ENCODE data around the gene CEP85L. TPM values are rescaled to one million over a fixed set of nuclear protein-coding genes. Genes with fewer than 3 reads are reported as not detected.

CEP85L gene
- total and polyA plus RNA-seq, 4 experiments from 2014 or later = 32.7 to 71.1 (median 50.4) TPM

- DNase-seq = no peak
Observed at GRCh38 chr6:118509009-118509617, 142.3 kb downstream of the CEP85L start.

GRCh38 chr6:118507636-118508035 is 143.8 kb downstream of the CEP85L start:
- no peak overlapping the region for H3K4me3 Mint-ChIP-seq
- intact Hi-C loops (cut with micrococcal nuclease) = no loop called here
- peaks cover 19 to 23% (median 21%) of the 10 kb centered on the region in 4 donors for H3K4me1 Mint-ChIP-seq
- H3K27me3 Mint-ChIP-seq = no peaks in the 10 kb centered on the region
- no peak for DNase-seq
- Histone ChIP-seq H3K9me3 (ENCODE audit: control insufficient read depth in 1 of 2, low read length in 2 of 2) (no peaks in the 10 kb centered on the region), H3K27ac (ENCODE audit: low read depth, low read length) (no peak overlapping the region), H3K4me3 (ENCODE audit: low read length in 2 of 2) (no peak overlapping the region), H3K36me3 (ENCODE audit: insufficient read depth, low read length) (peaks cover 4% of the 10 kb centered on the region), H3K4me1 (ENCODE audit: insufficient read depth, low read length) (no peaks in the 10 kb centered on the region), H3K27me3 (ENCODE audit: insufficient read depth, low read length) (no peaks in the 10 kb centered on the region)
- H3K9me3 Mint-ChIP-seq = peaks cover 0 to 2% (median 0%) of the 10 kb centered on the region in 8 donors
- POLR2A ChIA-PET (ENCODE audit: partially characterized antibody) = no interaction called here
- peaks cover 28 to 32% of the 10 kb centered on the region in 2 donors for H3K36me3 Mint-ChIP-seq
- CTCF ChIA-PET (ENCODE audit: partially characterized antibody) = interaction anchor here (0.8 to 1.0 kb wide), 3 partner anchors 15 to 551 kb away, joined by 3 to 6 read pairs (median 3); no protein-coding TSS in a partner anchor
- H3K27ac Mint-ChIP-seq = peak overlapping the region in 3 of 7 donors; percentile 4 to 40 (median 25)

More at GRCh38 chr6:118509009-118509617, 142.3 kb downstream of the CEP85L start:
- CTCF ChIA-PET (ENCODE audit: partially characterized antibody) = no interaction called here
- Mint-ChIP-seq H3K4me3 (no peak overlapping the region), H3K27ac (peak overlapping the region in 1 of 7 donors; percentile 44), H3K9me3 (peaks cover 0 to 2% (median 0%) of the 10 kb centered on the region in 8 donors), H3K36me3 (peaks cover 20 to 24% of the 10 kb centered on the region in 2 donors), H3K27me3 (no peaks in the 10 kb centered on the region), H3K4me1 (peaks cover 27 to 33% (median 28%) of the 10 kb centered on the region in 4 donors)
- Histone ChIP-seq H3K4me1 (ENCODE audit: insufficient read depth, low read length) (no peaks in the 10 kb centered on the region), H3K27me3 (ENCODE audit: insufficient read depth, low read length) (no peaks in the 10 kb centered on the region), H3K4me3 (ENCODE audit: low read length in 2 of 2) (no peak overlapping the region), H3K36me3 (ENCODE audit: insufficient read depth, low read length) (peaks cover 4% of the 10 kb centered on the region), H3K9me3 (ENCODE audit: control insufficient read depth in 1 of 2, low read length in 2 of 2) (no peaks in the 10 kb centered on the region), H3K27ac (ENCODE audit: low read depth, low read length) (no peak overlapping the region)
- intact Hi-C loops (cut with micrococcal nuclease) = no loop called here
- POLR2A ChIA-PET (ENCODE audit: partially characterized antibody) = no interaction called here

DNA sequence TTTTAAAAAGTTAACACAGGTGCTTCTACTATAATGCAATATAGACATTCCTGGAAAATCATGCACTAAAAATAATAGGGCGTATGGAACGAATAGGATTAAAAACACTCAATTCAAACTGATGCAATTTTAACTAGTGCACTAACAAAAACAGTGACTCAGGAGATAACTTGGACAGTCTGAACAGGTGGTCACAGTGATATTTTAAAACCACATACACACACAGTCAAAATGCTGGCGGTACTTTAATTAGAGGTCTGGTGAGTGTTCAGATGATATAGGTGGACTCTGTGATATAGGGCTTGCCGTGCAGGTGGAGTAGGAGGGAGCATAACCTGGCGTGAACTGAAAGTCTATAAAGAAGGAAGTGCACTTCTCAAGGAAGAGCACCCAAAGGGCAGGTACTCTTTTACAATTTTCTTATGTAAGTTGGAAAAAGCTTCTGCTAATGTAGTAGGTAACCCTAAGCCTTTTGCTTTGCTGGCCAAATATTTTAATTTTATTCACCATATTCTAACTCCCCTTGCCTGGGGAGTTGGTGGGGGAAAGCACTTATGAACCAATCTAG is 145.2 kb downstream of the CEP85L start:
- peaks cover 35 to 38% of the 10 kb centered on the region in 2 donors for H3K36me3 Mint-ChIP-seq
- Histone ChIP-seq H3K4me3 (ENCODE audit: low read length in 2 of 2) (no peak overlapping the region), H3K4me1 (ENCODE audit: insufficient read depth, low read length) (no peaks in the 10 kb centered on the region), H3K9me3 (ENCODE audit: control insufficient read depth in 1 of 2, low read length in 2 of 2) (no peaks in the 10 kb centered on the region), H3K36me3 (ENCODE audit: insufficient read depth, low read length) (peaks cover 9% of the 10 kb centered on the region), H3K27ac (ENCODE audit: low read depth, low read length) (no peak overlapping the region), H3K27me3 (ENCODE audit: insufficient read depth, low read length) (no peaks in the 10 kb centered on the region)
- ChIA-PET POLR2A (ENCODE audit: partially characterized antibody) (no interaction called here), CTCF (ENCODE audit: partially characterized antibody) (no interaction called here)
- H3K27me3 Mint-ChIP-seq = no peaks in the 10 kb centered on the region
- H3K4me3 Mint-ChIP-seq = no peak overlapping the region
- peak overlapping the region in 5 of 7 donors; percentile 8 to 87 (median 19) for H3K27ac Mint-ChIP-seq
- peaks cover 0 to 2% (median 0%) of the 10 kb centered on the region in 8 donors for H3K9me3 Mint-ChIP-seq
- no peak for DNase-seq
- intact Hi-C loops (cut with micrococcal nuclease) = no loop called here
- peaks cover 10 to 24% (median 17%) of the 10 kb centered on the region in 4 donors for H3K4me1 Mint-ChIP-seq

GRCh38 chr6:118505656-118506055 is 145.7 kb downstream of the CEP85L start:
- H3K4me1 Mint-ChIP-seq = peaks cover 10 to 29% (median 18%) of the 10 kb centered on the region in 4 donors
- H3K36me3 Mint-ChIP-seq = peaks cover 40 to 43% of the 10 kb centered on the region in 2 donors
- Histone ChIP-seq H3K4me1 (ENCODE audit: insufficient read depth, low read length) (no peaks in the 10 kb centered on the region), H3K27me3 (ENCODE audit: insufficient read depth, low read length) (no peaks in the 10 kb centered on the region), H3K9me3 (ENCODE audit: control insufficient read depth in 1 of 2, low read length in 2 of 2) (no peaks in the 10 kb centered on the region), H3K27ac (ENCODE audit: low read depth, low read length) (no peak overlapping the region), H3K4me3 (ENCODE audit: low read length in 2 of 2) (no peak overlapping the region), H3K36me3 (ENCODE audit: insufficient read depth, low read length) (peaks cover 9% of the 10 kb centered on the region)
- H3K9me3 Mint-ChIP-seq = peaks cover 0 to 4% (median under 1%) of the 10 kb centered on the region in 8 donors
- ChIA-PET POLR2A (ENCODE audit: partially characterized antibody) (no interaction called here), CTCF (ENCODE audit: partially characterized antibody) (no interaction called here)
- H3K4me3 Mint-ChIP-seq = no peak overlapping the region
- DNase-seq = no peak
- H3K27ac Mint-ChIP-seq = no peak overlapping the region
- intact Hi-C loops (cut with micrococcal nuclease) = no loop called here
- no peaks in the 10 kb centered on the region for H3K27me3 Mint-ChIP-seq

DNA sequence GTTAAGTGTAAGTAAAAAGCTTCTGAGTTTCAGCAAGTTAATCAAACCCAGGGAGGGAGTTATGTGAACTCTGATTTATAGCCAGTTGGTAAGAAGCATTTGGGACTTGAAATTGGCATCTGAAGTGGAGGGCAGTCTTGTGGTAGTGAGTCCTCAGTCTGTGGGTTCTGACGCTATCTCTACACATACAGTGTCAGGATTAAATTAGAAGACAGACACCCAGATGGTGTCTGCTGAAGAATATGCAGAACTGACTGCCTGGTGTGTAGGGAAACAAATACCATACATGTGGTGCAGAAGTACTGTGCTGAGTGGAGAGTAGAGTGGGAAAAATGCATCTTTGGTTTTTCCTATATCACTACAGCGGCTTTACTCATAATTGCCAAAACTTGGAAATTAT is 146.8 kb downstream of the CEP85L start:
- CTCF ChIA-PET (ENCODE audit: partially characterized antibody) = no interaction called here
- H3K4me1 ChIP-seq (ENCODE audit: insufficient read depth, low read length) = no peaks in the 10 kb centered on the region
- Mint-ChIP-seq H3K27ac (no peak overlapping the region), H3K9me3 (peaks cover 0 to 5% (median 2%) of the 10 kb centered on the region in 8 donors), H3K4me3 (no peak overlapping the region), H3K4me1 (peaks cover 12 to 31% (median 19%) of the 10 kb centered on the region in 4 donors), H3K27me3 (no peaks in the 10 kb centered on the region), H3K36me3 (peaks cover 42 to 50% of the 10 kb centered on the region in 2 donors)
- no peak for DNase-seq
- intact Hi-C loops (cut with micrococcal nuclease) = no loop called here
- no peaks in the 10 kb centered on the region for H3K9me3 ChIP-seq (ENCODE audit: control insufficient read depth in 1 of 2, low read length in 2 of 2)
- no peak overlapping the region for H3K4me3 ChIP-seq (ENCODE audit: low read length in 2 of 2)
- H3K36me3 ChIP-seq (ENCODE audit: insufficient read depth, low read length) = peaks cover 9% of the 10 kb centered on the region
- no peaks in the 10 kb centered on the region for H3K27me3 ChIP-seq (ENCODE audit: insufficient read depth, low read length)
- POLR2A ChIA-PET (ENCODE audit: partially characterized antibody) = no interaction called here
- H3K27ac ChIP-seq (ENCODE audit: low read depth, low read length) = no peak overlapping the region

GRCh38 chr6:118502169-118502568 is 149.2 kb downstream of the CEP85L start:
- H3K36me3 ChIP-seq (ENCODE audit: insufficient read depth, low read length) = peaks cover 9% of the 10 kb centered on the region
- intact Hi-C loops (cut with micrococcal nuclease) = no loop called here
- no peaks in the 10 kb centered on the region for H3K4me1 ChIP-seq (ENCODE audit: insufficient read depth, low read length)
- no peak for DNase-seq
- no peak overlapping the region for H3K4me3 ChIP-seq (ENCODE audit: low read length in 2 of 2)
- H3K9me3 ChIP-seq (ENCODE audit: control insufficient read depth in 1 of 2, low read length in 2 of 2) = no peaks in the 10 kb centered on the region
- Mint-ChIP-seq H3K4me1 (peaks cover 8 to 32% (median 20%) of the 10 kb centered on the region in 4 donors), H3K36me3 (peaks cover 50 to 61% of the 10 kb centered on the region in 2 donors), H3K4me3 (no peak overlapping the region), H3K9me3 (peaks cover 0 to 5% (median 2%) of the 10 kb centered on the region in 8 donors), H3K27ac (no peak overlapping the region), H3K27me3 (no peaks in the 10 kb centered on the region)
- ChIA-PET CTCF (ENCODE audit: partially characterized antibody) (interaction anchor here (0.6 to 1.0 kb wide), 2 partner anchors 10 to 57 kb away, joined by 3 read pairs; no protein-coding TSS in a partner anchor), POLR2A (ENCODE audit: partially characterized antibody) (no interaction called here)
- no peaks in the 10 kb centered on the region for H3K27me3 ChIP-seq (ENCODE audit: insufficient read depth, low read length)
- H3K27ac ChIP-seq (ENCODE audit: low read depth, low read length) = no peak overlapping the region

- H3K4me1 ChIP-seq (ENCODE audit: insufficient read depth, low read length) = no peaks in the 10 kb centered on the region
- Mint-ChIP-seq H3K27me3 (no peaks in the 10 kb centered on the region), H3K9me3 (peaks cover 0 to 5% (median 2%) of the 10 kb centered on the region in 8 donors), H3K27ac (no peak overlapping the region), H3K36me3 (peaks cover 53 to 65% of the 10 kb centered on the region in 2 donors), H3K4me3 (no peak overlapping the region), H3K4me1 (peaks cover 8 to 28% (median 17%) of the 10 kb centered on the region in 4 donors)
- ChIA-PET POLR2A (ENCODE audit: partially characterized antibody) (no interaction called here), CTCF (ENCODE audit: partially characterized antibody) (interaction anchor here (0.8 kb wide), 1 partner anchor 99 kb away, joined by 3 read pairs; no protein-coding TSS in a partner anchor)
- no peak for DNase-seq
- no peak overlapping the region for H3K27ac ChIP-seq (ENCODE audit: low read depth, low read length)
- H3K36me3 ChIP-seq (ENCODE audit: insufficient read depth, low read length) = peaks cover 9% of the 10 kb centered on the region
- intact Hi-C loops (cut with micrococcal nuclease) = no loop called here
- H3K27me3 ChIP-seq (ENCODE audit: insufficient read depth, low read length) = no peaks in the 10 kb centered on the region
- H3K4me3 ChIP-seq (ENCODE audit: low read length in 2 of 2) = no peak overlapping the region
- H3K9me3 ChIP-seq (ENCODE audit: control insufficient read depth in 1 of 2, low read length in 2 of 2) = no peaks in the 10 kb centered on the region
Observed at GRCh38 chr6:118501765-118502164, 149.6 kb downstream of the CEP85L start.
